HCT116 (cell line): Measurements from ENCODE around the gene GABRA4. TPM values are rescaled to one million over a fixed set of nuclear protein-coding genes. Genes with fewer than 3 reads are reported as not detected.

Experiments
- ATAC-seq: fragments of 200-7000 bp; cut with Tn5 transposase; 2 replicates; pipeline ENCODE4 v1.9.1; 2020; ENCODE audit warnings: mild to moderate bottlenecking, moderate library complexity
- BruUV-seq: library from RNA; stranded (reverse); fragments of 400-500 nt; replicated peaks from 2 replicates; lab custom pipeline; 2021; lab: Mats Ljungman, UMichigan
- CTCF ChIA-PET: fragments of 300-600 bp; sonication (Branson Sonifier 250); formaldehyde crosslinking; loops from one replicate; lab custom pipeline; 2021; ENCODE audit warnings: antibody characterized with exemption; lab: Charles Lee
- POLR2A ChIA-PET: fragments of 300-600, 350-600 bp; sonication (Branson Sonifier 250); formaldehyde crosslinking; loops from one replicate; lab custom pipeline; 2021; ENCODE audit warnings: antibody characterized with exemption; lab: Charles Lee
- RAD21 ChIA-PET, 2 experiments: fragments of 300-600 bp; sonication (Branson Sonifier 250); formaldehyde crosslinking; loops; one replicate each; lab custom pipeline; 2023; ENCODE audit warnings: low total read pairs in 2 of 2; ENCODE audit not compliant: uncharacterized antibody in 2 of 2, unreplicated experiment in 2 of 2, low non-redundant PET in 1 of 2; lab: Charles Lee
- DNase-seq: peaks from one replicate; pipeline ENCODE4 v3.0.0-alpha.2; 2010; ENCODE audit warnings: low read depth, low spot score
- H2AFZ ChIP-seq: fragments of 200-600 bp; shearing (Covaris generic), sonication (generic); 2 replicates; pipeline ENCODE4 v1.6.1; 2017; ENCODE audit warnings: low read depth, mixed run types, mixed read lengths, antibody characterized with exemption, low read length; ENCODE audit not compliant: poor library complexity, severe bottlenecking
- H3K27ac ChIP-seq: 2 replicates; pipeline ENCODE4 v1.5.1; 2012; ENCODE audit warnings: low read depth, low read length
- H3K27me3 ChIP-seq: fragments of 200-600 bp; sonication (generic); 2 replicates; pipeline ENCODE4 v1.6.1; 2016; ENCODE audit warnings: mixed run types, low read length, mixed read lengths; ENCODE audit not compliant: insufficient read depth
- H3K36me3 ChIP-seq, 2 experiments: fragments of 200-500 bp in 1 of 2; fragments of 200-600 bp in 1 of 2; sonication (Bioruptor generic) in 1 of 2; sonication (generic) in 1 of 2; 2 replicates each; pipeline versions ENCODE4 v1.5.1 to v1.6.1; 2014 to 2016; ENCODE audit warnings: low read length in 2 of 2, inconsistent platforms in 1 of 2, mixed read lengths in 1 of 2, mixed run types in 1 of 2; ENCODE audit not compliant: insufficient read depth in 2 of 2, control insufficient read depth in 1 of 2
- H3K4me1 ChIP-seq, 2 experiments: fragments of 200-600 bp in 1 of 2; sonication (generic) in 1 of 2; 2 replicates each; pipeline versions ENCODE4 v1.5.1 to v1.6.1; 2012 to 2017; ENCODE audit warnings: low read length in 2 of 2, inconsistent platforms in 1 of 2, mild to moderate bottlenecking in 1 of 2, mixed read lengths in 1 of 2, mixed run types in 1 of 2, moderate library complexity in 1 of 2; ENCODE audit not compliant: insufficient read depth in 2 of 2, control insufficient read depth in 1 of 2
- H3K4me2 ChIP-seq: fragments of 200-600 bp; sonication (generic); 2 replicates; pipeline ENCODE4 v1.6.1; 2017; ENCODE audit warnings: mixed run types, low read length, mixed read lengths
- H3K4me3 ChIP-seq, 2 experiments: fragments of 200-600 bp in 1 of 2; sonication (generic) in 1 of 2; replicated peaks in 1 of 2; 2 replicates each; pipeline ENCODE4 v1.5.1; 2011 to 2016; ENCODE audit warnings: low read length in 2 of 2, control low read depth in 1 of 2, low read depth in 1 of 2, mild to moderate bottlenecking in 1 of 2, mixed read lengths in 1 of 2, mixed run types in 1 of 2
- H3K79me2 ChIP-seq: fragments of 200-600 bp; sonication (generic); 2 replicates; pipeline ENCODE4 v1.6.1; 2017; ENCODE audit warnings: mild to moderate bottlenecking, mixed run types, low read length, moderate library complexity, mixed read lengths; ENCODE audit not compliant: insufficient read depth
- H3K9ac ChIP-seq: fragments of 200-600 bp; sonication (generic); 2 replicates; pipeline ENCODE4 v1.6.1; 2016; ENCODE audit warnings: low read length, mixed read lengths
- H3K9me2 ChIP-seq: fragments of 200-600 bp; sonication (generic), shearing (Covaris generic); 2 replicates; pipeline ENCODE4 v1.6.1; 2017; ENCODE audit warnings: mixed run types, mild to moderate bottlenecking, moderate library complexity; ENCODE audit not compliant: insufficient read depth
- H3K9me3 ChIP-seq, 2 experiments: fragments of 200-500 bp in 1 of 2; fragments of 200-600 bp in 1 of 2; sonication (Bioruptor generic) in 1 of 2; sonication (generic) in 1 of 2; 2 replicates each; pipeline ENCODE4 v1.6.1; 2014 to 2017; ENCODE audit warnings: low read length in 2 of 2, mixed read lengths in 2 of 2, inconsistent platforms in 1 of 2, low read depth in 1 of 2, mild to moderate bottlenecking in 1 of 2, mixed run types in 1 of 2, moderate library complexity in 1 of 2; ENCODE audit not compliant: control insufficient read depth in 1 of 2, insufficient read depth in 1 of 2
- H4K20me1 ChIP-seq: fragments of 200-600 bp; sonication (generic), shearing (Covaris generic); 2 replicates; pipeline ENCODE4 v1.6.1; 2017; ENCODE audit warnings: mixed run types, mild to moderate bottlenecking, moderate library complexity; ENCODE audit not compliant: insufficient read depth
- ATF3 ChIP-seq: IDR thresholded peaks from 2 replicates; pipeline ENCODE4 v1.6.1; 2012
- TCF7L2 ChIP-seq: IDR thresholded peaks from 2 replicates; pipeline ENCODE4 v1.7.0; 2011; ENCODE audit warnings: borderline replicate concordance, inconsistent platforms; ENCODE audit not compliant: insufficient read depth, insufficient read length; ENCODE audit errors: extremely low read depth
- YY1 ChIP-seq: IDR thresholded peaks from 2 replicates; pipeline ENCODE4 v1.6.1; 2011; ENCODE audit warnings: low read length, low read depth, moderate library complexity, mild to moderate bottlenecking; ENCODE audit not compliant: insufficient replicate concordance; ENCODE audit errors: extremely low read depth
- ZFX ChIP-seq: fragments of 450-650 bp; IDR thresholded peaks from 2 replicates; pipeline ENCODE4 v1.6.1; 2017
- ZNF274 ChIP-seq: fragments of 200-500 bp; sonication (Bioruptor generic); IDR thresholded peaks from 2 replicates; pipeline ENCODE4 v1.6.1; 2014; ENCODE audit warnings: mild to moderate bottlenecking, low read depth, low read length, inconsistent platforms
- intact Hi-C: fragments of 100-400 bp; cut with micrococcal nuclease; formaldehyde crosslinking; loops from 2 replicates; pipeline ENCODE4 v1.10.0; 2022
- total RNA-seq: library from RNA; stranded (reverse); gene quantifications from one replicate; pipeline ENCODE4 v1.2.1, GENCODE V29; 2021; ENCODE audit not compliant: unreplicated experiment
- TF ChIP-seq, protein P1 (sequence below): IDR thresholded peaks from 2 replicates; pipeline ENCODE4 v1.6.1; 2011; ENCODE audit warnings: mild to moderate bottlenecking, low read length, moderate library complexity; ENCODE audit not compliant: insufficient replicate concordance; ENCODE audit errors: extremely low read depth
- TF ChIP-seq, protein P2 (sequence below): IDR thresholded peaks from 2 replicates; pipeline ENCODE4 v1.6.1; 2012

The GABRA4 gene
- total RNA-seq, 1 experiment from 2014 or later: not detected

DNA sequence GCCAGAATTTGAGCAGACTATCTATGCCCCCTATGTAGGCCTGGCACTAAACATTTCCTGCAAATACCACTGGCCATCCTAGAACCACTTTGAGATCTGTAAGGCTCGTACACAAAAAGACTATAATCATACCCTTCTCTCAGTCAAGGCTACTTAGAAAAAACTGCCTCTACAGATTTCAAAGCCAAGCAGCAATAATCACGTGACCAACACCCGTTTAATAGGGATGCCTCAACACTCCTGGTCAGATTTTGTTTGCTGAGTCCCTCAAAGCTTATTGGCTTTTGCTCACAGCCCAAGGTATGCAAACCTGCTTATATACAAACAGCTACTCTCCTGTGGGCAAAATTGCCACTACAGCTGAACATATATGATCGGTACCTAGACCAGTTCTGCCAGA is 85.2 kb downstream of the GABRA4 start:
- intact Hi-C loops: no loop called here
- no peak overlapping the region for H3K4me2 ChIP-seq
- BruUV-seq: no TSS peak
- no peaks in the 10 kb centered on the region; the same call in 1 of the 2 replicates for H4K20me1 ChIP-seq
- ChIA-PET POLR2A (no interaction called here), RAD21 (no interaction called here), CTCF (no interaction called here)
- no peaks in the 10 kb centered on the region for H3K36me3 ChIP-seq
- H3K79me2 ChIP-seq: no peaks in the 10 kb centered on the region
- TF ChIP-seq ATF3: no peak
- TF ChIP-seq YY1: no peak
- TF ChIP-seq, protein P1, sequence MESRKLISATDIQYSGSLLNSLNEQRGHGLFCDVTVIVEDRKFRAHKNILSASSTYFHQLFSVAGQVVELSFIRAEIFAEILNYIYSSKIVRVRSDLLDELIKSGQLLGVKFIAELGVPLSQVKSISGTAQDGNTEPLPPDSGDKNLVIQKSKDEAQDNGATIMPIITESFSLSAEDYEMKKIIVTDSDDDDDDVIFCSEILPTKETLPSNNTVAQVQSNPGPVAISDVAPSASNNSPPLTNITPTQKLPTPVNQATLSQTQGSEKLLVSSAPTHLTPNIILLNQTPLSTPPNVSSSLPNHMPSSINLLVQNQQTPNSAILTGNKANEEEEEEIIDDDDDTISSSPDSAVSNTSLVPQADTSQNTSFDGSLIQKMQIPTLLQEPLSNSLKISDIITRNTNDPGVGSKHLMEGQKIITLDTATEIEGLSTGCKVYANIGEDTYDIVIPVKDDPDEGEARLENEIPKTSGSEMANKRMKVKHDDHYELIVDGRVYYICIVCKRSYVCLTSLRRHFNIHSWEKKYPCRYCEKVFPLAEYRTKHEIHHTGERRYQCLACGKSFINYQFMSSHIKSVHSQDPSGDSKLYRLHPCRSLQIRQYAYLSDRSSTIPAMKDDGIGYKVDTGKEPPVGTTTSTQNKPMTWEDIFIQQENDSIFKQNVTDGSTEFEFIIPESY: no peak
- no peak for TF ChIP-seq ZFX
- no peak for TF ChIP-seq TCF7L2
- no peak for TF ChIP-seq ZNF274
- TF ChIP-seq, protein P2, sequence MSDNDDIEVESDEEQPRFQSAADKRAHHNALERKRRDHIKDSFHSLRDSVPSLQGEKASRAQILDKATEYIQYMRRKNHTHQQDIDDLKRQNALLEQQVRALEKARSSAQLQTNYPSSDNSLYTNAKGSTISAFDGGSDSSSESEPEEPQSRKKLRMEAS: no peak
- no peak for ATAC-seq
- no peaks in the 10 kb centered on the region for H3K4me1 ChIP-seq
- H3K9ac ChIP-seq: no peak overlapping the region
- H3K27ac ChIP-seq: no peak overlapping the region
- no peaks in the 10 kb centered on the region for H3K9me2 ChIP-seq
- no peak overlapping the region for H3K4me3 ChIP-seq
- no peaks in the 10 kb centered on the region for H3K27me3 ChIP-seq
- no peak overlapping the region for H2AFZ ChIP-seq
- peaks cover 0 to 3% of the 10 kb centered on the region in 2 experiments; a peak in 1 of 4 replicates for H3K9me3 ChIP-seq
- DNase-seq: no peak
